Right lobe of liver (tissue), 4 donors: ENCODE results near the gene ASCC3.

ENCODE experiments used
- POLR2A ChIP-seq: fragments of 450-650 bp; IDR thresholded peaks from one replicate; pipeline ENCODE4 v1.6.1; 2017; ENCODE audit warnings: antibody characterized with exemption, mild to moderate bottlenecking
- TF ChIP-seq, protein P1 (sequence below), 4 donors: fragments of 200-600 bp in 3 of 4; fragments of 450-650 bp in 1 of 4; IDR thresholded peaks; one replicate each; pipeline versions ENCODE4 v1.5.1 to v1.8.0; 2016 to 2022; ENCODE audit warnings: antibody characterized with exemption in 4 of 4, mild to moderate bottlenecking in 2 of 4
- donor health status: DM: no; HTN: no; CAD: no.
- donor health status: DM: no; HTN: no; CAD: no.
- donor health status: DM: no; HTN: yes; CAD: no.

DNA sequence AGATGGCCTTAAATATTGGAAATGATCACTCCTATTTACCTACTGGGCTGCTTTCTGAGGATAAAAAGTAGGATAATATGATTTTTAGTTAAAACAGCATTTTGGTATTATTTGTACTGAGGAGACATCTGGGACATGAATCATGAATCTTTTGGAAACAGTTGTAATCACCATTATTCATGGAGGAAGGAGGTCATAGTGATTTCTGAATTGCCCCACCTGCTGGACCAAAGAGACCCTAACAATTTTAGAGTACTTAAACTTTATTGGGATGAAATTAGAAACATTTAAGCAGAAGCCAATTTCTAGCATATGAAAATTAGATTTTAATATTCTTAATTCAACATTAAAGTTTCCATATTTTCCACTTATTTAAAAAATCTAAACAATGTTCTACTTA is 308.0 kb downstream of the ASCC3 start:
- TF ChIP-seq, protein P1, sequence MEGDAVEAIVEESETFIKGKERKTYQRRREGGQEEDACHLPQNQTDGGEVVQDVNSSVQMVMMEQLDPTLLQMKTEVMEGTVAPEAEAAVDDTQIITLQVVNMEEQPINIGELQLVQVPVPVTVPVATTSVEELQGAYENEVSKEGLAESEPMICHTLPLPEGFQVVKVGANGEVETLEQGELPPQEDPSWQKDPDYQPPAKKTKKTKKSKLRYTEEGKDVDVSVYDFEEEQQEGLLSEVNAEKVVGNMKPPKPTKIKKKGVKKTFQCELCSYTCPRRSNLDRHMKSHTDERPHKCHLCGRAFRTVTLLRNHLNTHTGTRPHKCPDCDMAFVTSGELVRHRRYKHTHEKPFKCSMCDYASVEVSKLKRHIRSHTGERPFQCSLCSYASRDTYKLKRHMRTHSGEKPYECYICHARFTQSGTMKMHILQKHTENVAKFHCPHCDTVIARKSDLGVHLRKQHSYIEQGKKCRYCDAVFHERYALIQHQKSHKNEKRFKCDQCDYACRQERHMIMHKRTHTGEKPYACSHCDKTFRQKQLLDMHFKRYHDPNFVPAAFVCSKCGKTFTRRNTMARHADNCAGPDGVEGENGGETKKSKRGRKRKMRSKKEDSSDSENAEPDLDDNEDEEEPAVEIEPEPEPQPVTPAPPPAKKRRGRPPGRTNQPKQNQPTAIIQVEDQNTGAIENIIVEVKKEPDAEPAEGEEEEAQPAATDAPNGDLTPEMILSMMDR (IDR thresholded peaks at IDR 0.05) = peak; percentile 25 to 49 (median 44)
- no peak for TF ChIP-seq POLR2A
